ENCODE results near the gene ZFAND3.

Gene ZFAND3

GRCh38 chr6:37897818-37898515, 78.4 kb downstream of the ZFAND3 start:
- no peak for DNase-seq

GRCh38 chr6:37903351-37904340, 84.1 kb downstream of the ZFAND3 start:
- DNase-seq, result no peak

GRCh38 chr6:37904590-37904989, 85.1 kb downstream of the ZFAND3 start:
- DNase-seq, result no peak

GRCh38 chr6:37906121-37906520, 86.6 kb downstream of the ZFAND3 start:
- DNase-seq, result no peak

- no peak for DNase-seq
Observed at GRCh38 chr6:37910998-37911397, 91.5 kb downstream of the ZFAND3 start.

- no peak for DNase-seq
Observed at GRCh38 chr6:37913210-37913609, 93.7 kb downstream of the ZFAND3 start.

DNA sequence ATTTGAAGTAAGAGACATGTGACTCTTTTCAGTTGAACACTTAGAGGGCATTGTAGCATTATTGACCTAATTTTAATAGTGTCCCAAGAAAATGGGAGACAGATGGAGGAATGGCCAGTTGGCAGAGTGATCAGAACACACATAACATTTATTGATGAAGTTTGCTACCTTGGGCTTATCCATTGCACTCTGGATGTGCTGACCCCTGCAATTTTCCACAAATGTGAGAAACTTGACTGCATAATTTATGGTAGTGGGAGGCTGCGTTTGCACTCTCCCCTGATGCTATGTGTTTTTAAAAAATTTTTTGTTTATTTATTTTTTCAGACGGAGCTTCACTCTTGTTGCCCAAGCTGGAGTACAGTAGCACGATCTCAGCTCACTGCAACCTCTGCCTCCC, 95.9 kb downstream of the ZFAND3 start:
- no peak for DNase-seq

GRCh38 chr6:37916149-37916548, 96.6 kb downstream of the ZFAND3 start:
- no peak for DNase-seq

- no peak for DNase-seq
Observed at GRCh38 chr6:37916675-37917074, 97.1 kb downstream of the ZFAND3 start.

- DNase-seq, result no peak
Observed at GRCh38 chr6:37917566-37917965, 98.0 kb downstream of the ZFAND3 start.

DNA sequence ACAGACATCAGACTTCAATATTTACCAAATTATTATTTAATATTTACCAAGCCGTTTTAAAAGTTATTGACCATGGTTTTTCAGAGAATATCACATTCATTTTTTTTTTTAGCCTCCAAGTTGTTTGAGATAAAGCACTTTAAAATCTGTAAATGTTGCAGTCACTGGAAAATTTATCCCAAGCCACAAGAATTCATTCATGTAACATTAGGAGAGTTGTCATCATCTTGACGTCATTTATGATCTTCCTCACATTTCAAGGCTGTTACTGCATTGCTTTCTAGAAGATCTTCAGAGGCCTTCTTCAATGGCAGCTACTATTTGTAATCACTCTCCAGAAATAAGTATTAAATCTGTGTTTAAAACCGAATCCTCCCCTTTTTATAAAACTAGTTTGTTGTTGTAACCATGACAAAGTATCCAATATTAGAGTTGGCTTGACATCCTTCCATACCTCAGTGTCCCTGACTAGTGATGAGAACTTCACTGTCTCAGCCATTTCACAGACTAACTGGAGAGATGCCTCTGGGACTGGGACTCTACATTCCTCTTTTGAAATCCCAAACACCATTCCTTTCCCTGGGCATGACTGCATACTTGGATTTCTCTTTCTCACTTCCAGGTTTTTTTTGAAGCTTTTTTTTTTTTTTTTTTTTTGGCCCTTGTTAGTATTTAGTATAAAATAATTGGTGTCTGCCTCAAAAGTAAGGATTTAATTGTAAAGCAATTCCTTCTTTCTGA, 100.1 kb downstream of the ZFAND3 start:
- no peak for DNase-seq

GRCh38 chr6:37920667-37921066, 101.1 kb downstream of the ZFAND3 start:
- no peak for DNase-seq

GRCh38 chr6:37922563-37922962, 103.0 kb downstream of the ZFAND3 start:
- no peak for DNase-seq

- no peak for DNase-seq
Observed at GRCh38 chr6:37923514-37923913, 104.0 kb downstream of the ZFAND3 start.

GRCh38 chr6:37926661-37927060, 107.1 kb downstream of the ZFAND3 start:
- no peak for DNase-seq

- DNase-seq, result no peak
Observed at GRCh38 chr6:37928217-37928616, 108.7 kb downstream of the ZFAND3 start.

- DNase-seq, result no peak
Observed at GRCh38 chr6:37930288-37930971, 110.9 kb downstream of the ZFAND3 start.

DNA sequence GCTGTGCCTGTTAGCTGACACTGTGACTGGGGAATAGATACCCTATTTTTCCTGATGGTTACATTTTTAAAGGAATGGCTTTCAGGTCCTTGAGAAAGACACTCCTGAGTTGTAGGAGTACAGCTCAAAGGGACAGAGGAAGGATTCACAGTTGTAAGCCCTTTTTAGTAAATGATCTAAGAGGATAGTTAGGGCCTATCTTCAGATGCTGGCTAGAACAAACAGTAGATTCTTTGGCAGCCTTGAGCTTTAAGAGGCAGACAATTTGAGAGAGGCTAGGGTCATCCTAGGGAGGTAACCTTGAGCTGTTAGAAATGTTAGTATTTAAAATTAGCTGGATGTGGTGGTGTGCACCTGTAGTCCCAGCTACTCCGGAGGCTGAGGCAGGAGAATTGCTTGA, 111.5 kb downstream of the ZFAND3 start:
- DNase-seq, result no peak

- no peak for DNase-seq
Observed at GRCh38 chr6:37934276-37934675, 114.7 kb downstream of the ZFAND3 start.

DNA sequence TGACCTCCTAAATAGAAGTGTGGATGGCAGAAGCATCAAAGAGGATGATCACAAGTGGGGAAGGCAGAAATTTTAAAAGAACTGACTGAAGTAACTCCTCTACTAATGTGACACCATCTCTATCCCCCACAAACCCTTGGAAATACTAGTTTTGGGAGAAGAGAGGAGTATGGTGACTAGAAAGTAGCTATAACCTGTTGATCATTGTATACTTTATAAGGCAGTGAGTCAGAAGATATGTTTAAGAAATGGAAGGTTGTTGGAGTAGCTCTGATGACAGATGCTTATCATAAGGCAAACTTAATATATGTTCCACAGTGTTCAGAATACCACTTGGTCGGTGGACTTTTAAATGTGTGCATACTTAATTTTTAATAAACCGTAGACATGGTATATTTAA, 116.6 kb downstream of the ZFAND3 start:
- no peak for DNase-seq

DNA sequence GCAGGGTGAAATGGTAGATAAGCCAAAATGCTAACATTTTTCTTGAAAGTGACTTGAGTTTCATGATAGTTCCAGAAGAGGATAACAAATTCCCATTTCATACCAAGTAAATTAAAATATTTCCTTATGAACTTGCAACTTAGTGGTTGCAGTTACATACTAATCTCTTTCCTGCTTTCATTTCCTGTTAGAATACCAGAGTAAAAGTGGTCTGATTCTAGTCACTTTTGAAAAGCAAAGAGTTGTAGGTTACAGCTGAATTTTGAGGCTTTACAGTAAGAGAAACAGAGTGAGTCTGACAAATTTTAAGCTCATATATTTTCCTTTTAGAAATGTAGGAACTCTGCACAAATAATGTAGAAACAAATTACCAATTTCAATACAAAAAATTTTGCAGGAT, 117.4 kb downstream of the ZFAND3 start:
- DNase-seq, result no peak

GRCh38 chr6:37938909-37939308, 119.4 kb downstream of the ZFAND3 start:
- no peak for DNase-seq

Data from activated effector memory CD4-positive, alpha-beta T cell treated with anti-CD3 and anti-CD28 coated beads, Interleukin-2, amount 50 U/mL, for 16 hours (primary cell).